GM21360 (cell line): ENCODE results near the gene YJEFN3.

Source experiments
- ATAC-seq: cut with Tn5 transposase; IDR thresholded peaks from one replicate; pipeline ENCODE4 v1.9.1; 2021; ENCODE audit warnings: mild to moderate bottlenecking, moderate library complexity; ENCODE audit not compliant: unreplicated experiment

YJEFN3 gene

DNA sequence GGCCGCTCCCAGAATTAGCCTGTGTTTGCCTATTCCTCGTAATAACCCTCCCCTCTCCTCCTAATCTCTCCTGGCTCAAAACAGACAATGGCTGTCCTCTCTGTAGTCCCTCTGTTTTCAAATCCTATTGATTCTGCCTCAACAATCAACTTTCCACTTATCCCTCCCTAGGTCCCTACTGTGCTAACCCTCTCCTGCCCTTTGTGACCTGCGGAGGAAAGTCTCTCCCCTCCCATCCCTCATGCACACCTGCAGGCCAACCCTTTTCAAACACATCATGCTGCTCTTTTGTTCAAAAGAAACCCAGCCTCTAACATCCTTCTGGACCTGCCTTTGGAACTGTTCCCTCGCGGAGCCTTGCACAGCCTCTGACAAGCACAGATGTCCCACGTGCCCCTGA, 46.7 kb downstream of the YJEFN3 start:
- ATAC-seq: no peak

DNA sequence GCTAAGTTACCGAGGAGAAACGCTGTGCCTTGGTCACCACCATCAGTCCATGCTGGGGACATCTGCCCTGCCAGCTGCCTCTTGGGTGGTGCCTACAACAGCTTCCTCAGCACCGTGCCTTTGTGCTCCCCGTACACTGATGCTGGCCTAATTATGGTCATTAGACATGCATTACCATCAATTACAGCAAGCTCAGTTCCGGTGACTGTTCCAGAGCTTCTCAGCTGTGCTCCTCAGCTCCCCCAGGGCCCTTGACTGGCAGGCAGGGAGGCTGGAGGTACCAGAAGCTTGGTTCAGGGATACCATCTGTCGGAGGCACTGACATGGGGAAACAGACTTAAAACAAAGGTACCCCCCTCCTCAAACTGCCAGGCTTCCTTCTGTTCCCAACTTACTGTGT, 49.5 kb downstream of the YJEFN3 start:
- ATAC-seq: no peak

DNA sequence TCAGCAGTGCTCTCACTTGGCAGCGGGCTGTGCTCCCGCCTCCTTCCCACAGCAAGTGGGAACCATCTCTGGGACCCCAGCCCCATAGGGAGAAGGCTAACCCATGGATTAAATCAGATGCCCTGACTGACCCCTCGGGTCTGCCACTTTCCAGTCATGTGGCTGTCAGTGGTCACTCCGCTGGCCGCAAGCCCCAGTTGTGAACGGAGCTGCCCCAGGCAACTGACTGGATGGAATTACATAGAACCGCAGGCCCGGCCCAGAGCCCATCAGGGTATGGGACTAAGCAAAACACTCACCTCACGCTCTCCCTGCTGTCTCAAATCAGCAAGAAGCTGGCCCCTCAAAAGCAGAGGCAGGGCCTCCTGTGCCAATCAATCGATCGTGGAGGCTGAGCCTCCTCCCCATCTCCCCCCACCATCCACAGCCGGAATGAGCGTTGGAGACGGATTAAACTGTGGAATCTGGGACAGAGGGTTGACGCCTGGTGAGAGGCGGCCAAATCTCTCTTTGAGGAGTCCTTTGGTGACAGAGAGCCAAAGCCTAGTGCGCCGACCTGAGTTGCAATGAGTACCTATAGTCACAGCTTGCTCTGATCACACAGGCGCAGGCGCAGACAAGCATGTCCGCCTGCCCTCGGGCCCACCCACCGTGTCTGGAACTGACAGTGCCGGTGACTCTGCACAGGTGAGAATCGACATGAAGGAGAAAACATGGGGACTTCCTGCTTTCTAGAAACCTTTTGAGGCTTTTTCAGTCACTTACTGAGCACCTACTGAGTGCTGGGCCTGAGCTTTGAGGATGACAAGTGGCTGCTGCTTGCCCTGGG, 51.0 kb downstream of the YJEFN3 start:
- ATAC-seq: no peak

DNA sequence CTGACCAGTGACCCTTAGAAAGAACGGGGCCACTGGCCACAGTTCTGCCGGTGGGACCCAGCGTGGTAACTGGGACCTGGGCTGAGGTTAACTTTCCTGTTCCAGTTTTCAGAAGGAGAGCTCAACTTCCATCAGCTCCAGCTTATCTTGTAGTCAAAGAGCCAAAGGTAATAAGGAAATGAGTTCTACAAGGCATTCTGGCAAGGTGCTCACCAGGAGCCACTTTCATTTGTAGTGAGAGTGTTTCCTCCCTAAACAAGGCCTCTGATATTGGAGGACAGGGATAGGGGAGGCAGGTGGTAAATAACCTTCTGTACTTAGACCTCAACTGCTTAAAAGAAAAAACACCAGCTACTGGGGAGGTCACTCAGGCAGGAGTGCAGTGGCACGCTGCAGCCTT, 51.7 kb downstream of the YJEFN3 start:
- ATAC-seq: no peak

DNA sequence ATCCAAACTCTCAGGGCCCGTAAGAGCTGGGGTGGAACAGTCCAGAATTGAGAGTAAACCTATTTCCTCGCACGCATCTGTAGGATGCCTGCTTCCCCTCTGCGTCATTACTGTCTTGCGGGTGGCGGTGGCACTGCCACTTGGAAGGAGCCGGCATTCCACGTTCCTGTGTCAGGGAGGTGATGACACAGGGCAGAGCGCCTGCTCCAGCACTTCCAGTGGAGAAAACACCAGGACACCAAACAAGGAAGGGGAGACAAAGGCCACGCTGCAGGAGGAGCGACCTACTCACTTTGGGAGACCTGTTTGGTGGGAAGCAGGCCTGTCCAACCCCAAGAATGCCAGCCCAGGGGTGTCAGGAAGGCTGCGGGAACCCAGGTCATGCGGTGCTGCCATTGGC, 52.7 kb downstream of the YJEFN3 start:
- ATAC-seq: no peak

DNA sequence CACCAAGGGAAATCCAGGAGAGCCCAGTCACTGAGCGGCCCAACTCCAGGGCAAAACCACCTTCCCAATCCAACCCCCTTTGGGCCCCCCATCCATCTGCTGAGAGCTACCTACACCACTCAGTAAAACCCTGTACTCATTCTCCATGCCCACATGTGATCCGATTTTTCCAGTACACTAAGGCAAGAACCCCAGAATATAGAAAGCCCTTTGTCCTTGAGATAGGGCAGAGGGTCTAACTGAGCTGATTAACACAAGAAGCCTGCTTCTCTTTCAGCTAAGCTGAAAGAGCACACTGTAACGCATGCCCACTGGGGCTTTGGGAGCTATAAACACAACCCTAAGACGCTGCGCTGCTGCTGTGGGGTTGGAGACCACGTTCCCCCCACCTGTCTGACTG, 53.8 kb downstream of the YJEFN3 start:
- ATAC-seq: no peak

DNA sequence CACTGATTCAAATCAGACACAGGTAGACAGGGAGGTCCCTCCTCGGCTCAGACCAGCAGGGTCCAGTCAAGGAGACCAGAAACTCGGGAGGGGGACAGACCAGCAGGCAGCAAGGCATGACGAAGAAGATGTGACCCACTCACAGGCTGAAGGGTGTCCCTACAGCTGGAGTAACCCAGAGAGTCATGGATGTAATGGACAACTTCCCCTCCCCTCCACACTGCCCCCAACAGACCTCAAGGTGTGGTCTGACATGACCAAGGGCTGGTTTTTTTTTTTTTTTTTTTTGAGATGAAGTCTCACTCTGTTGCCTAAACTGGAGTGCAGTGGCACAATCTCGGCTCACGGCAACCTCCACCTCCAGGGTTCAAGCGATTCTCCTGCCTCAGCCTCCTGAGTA, 55.6 kb downstream of the YJEFN3 start:
- ATAC-seq: no peak
